Measurements from ENCODE around the gene DGKZ. TPM values are rescaled to one million over a fixed set of nuclear protein-coding genes. Genes with fewer than 3 reads are reported as not detected.

Gene DGKZ
- total RNA-seq, 1 donor from 2014 or later, result 12.5 TPM

DNA sequence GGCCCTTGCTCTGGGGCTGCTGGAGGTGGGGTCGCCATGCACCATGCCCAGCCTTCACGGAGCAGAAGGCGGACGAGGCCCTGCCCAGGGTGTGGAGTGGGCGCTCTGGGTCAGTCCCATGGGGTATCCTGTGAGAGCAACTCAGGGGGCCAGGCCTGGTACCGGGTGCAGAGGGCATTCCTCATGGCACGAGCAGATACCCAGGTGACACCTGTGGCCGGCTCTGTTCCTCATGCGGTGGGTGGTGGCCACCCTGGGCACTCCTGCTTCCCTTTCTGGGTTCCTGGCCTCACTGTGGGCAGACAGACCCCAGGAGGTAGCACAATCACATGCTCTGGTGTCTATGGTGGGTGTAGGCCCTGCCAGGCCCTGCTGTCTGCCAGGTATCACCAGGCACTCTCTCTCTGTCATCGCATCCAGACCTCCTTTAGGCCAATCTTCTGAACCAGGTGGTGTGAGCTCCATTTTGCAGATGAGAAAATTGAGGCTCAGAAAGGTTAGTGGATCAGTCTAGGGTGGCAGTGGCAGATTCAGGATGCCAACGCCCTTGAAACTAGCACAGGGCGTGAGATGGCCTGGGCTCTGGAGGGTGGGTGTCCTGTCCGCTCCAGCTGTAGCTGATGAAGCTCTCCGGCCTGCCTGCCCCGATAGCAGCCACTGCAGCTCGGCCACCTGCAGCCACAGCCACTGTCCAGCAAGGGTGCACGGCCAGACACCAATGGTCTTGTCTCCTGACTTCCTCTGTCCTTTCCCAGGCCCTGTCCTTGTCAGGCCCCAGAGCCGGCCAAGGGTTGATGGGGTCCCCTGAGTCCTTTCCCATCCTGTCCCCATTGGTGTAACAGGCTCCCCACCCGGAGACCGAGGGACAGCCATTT, 15.1 kb downstream of the DGKZ start:
- Histone ChIP-seq H3K4me3 (no peak overlapping the region), H3K4me1 (peaks cover 38% of the 10 kb centered on the region), H3K79me2 (ENCODE audit: low read depth) (peaks cover 50% of the 10 kb centered on the region), H3K9ac (no peak overlapping the region), H3K27ac (peak overlapping the region; percentile 67), H4K20me1 (ENCODE audit: low read depth) (peaks cover 68% of the 10 kb centered on the region), H3K27me3 (no peaks in the 10 kb centered on the region), H3F3A (ENCODE audit: low read depth) (peaks cover 4% of the 10 kb centered on the region), H3K9me3 (ENCODE audit: low read depth) (no peaks in the 10 kb centered on the region), H3K36me3 (no peaks in the 10 kb centered on the region), H3K4me2 (no peak overlapping the region), H2AFZ (replicated peaks) (no peak overlapping the region)
- no peaks in the 10 kb centered on the region for H3K36me3 Mint-ChIP-seq
- H3K4me3 Mint-ChIP-seq, result peak overlapping the region; percentile 73
- H3K4me1 Mint-ChIP-seq, result peaks cover 38% of the 10 kb centered on the region
- no peaks in the 10 kb centered on the region for H3K9me3 Mint-ChIP-seq
- DNase-seq (ENCODE audit: low spot score), result no peak
- H3K27ac Mint-ChIP-seq, result peak overlapping the region; percentile 92
- peaks cover 5% of the 10 kb centered on the region for H3K27me3 Mint-ChIP-seq (ENCODE audit: insufficient read depth, low read depth)
- TF ChIP-seq, protein P1, sequence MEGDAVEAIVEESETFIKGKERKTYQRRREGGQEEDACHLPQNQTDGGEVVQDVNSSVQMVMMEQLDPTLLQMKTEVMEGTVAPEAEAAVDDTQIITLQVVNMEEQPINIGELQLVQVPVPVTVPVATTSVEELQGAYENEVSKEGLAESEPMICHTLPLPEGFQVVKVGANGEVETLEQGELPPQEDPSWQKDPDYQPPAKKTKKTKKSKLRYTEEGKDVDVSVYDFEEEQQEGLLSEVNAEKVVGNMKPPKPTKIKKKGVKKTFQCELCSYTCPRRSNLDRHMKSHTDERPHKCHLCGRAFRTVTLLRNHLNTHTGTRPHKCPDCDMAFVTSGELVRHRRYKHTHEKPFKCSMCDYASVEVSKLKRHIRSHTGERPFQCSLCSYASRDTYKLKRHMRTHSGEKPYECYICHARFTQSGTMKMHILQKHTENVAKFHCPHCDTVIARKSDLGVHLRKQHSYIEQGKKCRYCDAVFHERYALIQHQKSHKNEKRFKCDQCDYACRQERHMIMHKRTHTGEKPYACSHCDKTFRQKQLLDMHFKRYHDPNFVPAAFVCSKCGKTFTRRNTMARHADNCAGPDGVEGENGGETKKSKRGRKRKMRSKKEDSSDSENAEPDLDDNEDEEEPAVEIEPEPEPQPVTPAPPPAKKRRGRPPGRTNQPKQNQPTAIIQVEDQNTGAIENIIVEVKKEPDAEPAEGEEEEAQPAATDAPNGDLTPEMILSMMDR (IDR thresholded peaks at IDR 0.05), result no peak
- no peak for TF ChIP-seq EZH2 (IDR thresholded peaks at IDR 0.05)
- no peak for TF ChIP-seq EZH2phosphoT487 (IDR thresholded peaks at IDR 0.05)

DNA sequence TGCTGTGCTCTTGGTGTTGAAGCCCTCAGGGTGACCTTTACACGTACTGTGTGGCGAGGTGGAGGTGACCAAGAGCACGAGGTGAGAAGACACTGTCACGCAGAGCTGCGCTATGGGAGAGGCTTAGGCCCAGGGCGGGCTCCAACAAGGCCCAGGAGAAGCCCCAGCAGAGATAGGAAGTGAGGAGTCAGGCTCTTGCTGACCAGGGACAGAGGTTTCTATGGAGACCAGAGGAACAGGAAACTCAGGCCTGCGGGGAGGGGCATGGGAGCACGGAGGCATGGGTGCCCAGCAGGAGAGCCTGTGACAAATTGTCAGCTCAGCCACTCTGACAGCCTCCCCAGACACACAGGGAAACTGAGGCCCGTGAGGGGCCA, 15.8 kb downstream of the DGKZ start:
- H3K4me2 ChIP-seq, result no peak overlapping the region

DNA sequence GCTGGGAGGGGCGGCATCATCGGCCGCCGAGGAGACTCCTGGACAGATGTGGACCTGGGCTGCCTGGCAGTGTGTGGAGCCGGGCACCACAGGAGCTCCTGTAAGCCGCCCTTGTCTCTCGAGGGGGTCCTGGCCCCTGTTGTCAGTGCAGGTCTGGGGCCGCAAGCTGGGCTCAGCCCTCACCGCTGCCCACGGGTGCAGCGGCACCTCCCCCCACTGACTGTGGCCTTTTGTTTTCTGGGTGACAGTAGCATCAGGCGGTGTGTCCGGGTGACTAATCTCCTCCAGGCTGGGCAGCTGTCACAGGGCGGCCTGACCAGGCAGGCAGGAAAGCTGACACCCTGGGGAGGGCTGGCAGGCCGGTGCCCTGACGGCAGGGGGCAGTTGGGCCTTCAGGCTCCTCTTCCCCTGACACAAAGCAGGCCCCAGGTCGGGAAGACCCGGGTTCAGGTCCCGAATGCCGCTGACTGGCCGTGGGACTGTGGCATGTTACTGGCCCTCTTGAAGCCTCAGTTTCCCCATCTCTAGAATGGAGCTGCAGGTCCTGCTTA, 16.3 kb downstream of the DGKZ start:
- no peak overlapping the region for H2AFZ ChIP-seq (replicated peaks)
- no peak overlapping the region for H3K4me3 ChIP-seq
- H3K9ac ChIP-seq, result no peak overlapping the region
- no peaks in the 10 kb centered on the region for H3K9me3 Mint-ChIP-seq
- no peak for DNase-seq (ENCODE audit: low spot score)
- peak overlapping the region; percentile 46 for H3K27ac Mint-ChIP-seq
- peaks cover 43% of the 10 kb centered on the region for H3K4me1 Mint-ChIP-seq
- no peaks in the 10 kb centered on the region for H3K9me3 ChIP-seq (ENCODE audit: low read depth)
- no peak overlapping the region for H3K4me2 ChIP-seq
- peaks cover 7% of the 10 kb centered on the region for H3K27me3 Mint-ChIP-seq (ENCODE audit: insufficient read depth, low read depth)
- H3K27ac ChIP-seq, result no peak overlapping the region
- peaks cover 40% of the 10 kb centered on the region for H3K79me2 ChIP-seq (ENCODE audit: low read depth)
- H3K36me3 ChIP-seq, result no peaks in the 10 kb centered on the region
- peaks cover 64% of the 10 kb centered on the region for H4K20me1 ChIP-seq (ENCODE audit: low read depth)
- no peaks in the 10 kb centered on the region for H3K27me3 ChIP-seq
- H3K4me3 Mint-ChIP-seq, result no peak overlapping the region
- H3F3A ChIP-seq (ENCODE audit: low read depth), result peaks cover 4% of the 10 kb centered on the region
- TF ChIP-seq EZH2 (IDR thresholded peaks at IDR 0.05), result no peak
- TF ChIP-seq, protein P1 (IDR thresholded peaks at IDR 0.05), result no peak
- TF ChIP-seq EZH2phosphoT487 (IDR thresholded peaks at IDR 0.05), result no peak
- H3K36me3 Mint-ChIP-seq, result no peaks in the 10 kb centered on the region
- H3K4me1 ChIP-seq, result peaks cover 34% of the 10 kb centered on the region

More for the DNA sequence above, 15.8 kb downstream of the DGKZ start:
- Mint-ChIP-seq H3K9me3 (no peaks in the 10 kb centered on the region), H3K27ac (peak overlapping the region; percentile 92), H3K4me1 (peaks cover 38% of the 10 kb centered on the region), H3K36me3 (no peaks in the 10 kb centered on the region), H3K4me3 (peak overlapping the region; percentile 73), H3K27me3 (ENCODE audit: insufficient read depth, low read depth) (peaks cover 5% of the 10 kb centered on the region)
- Histone ChIP-seq H3K79me2 (ENCODE audit: low read depth) (peaks cover 45% of the 10 kb centered on the region), H3K9me3 (ENCODE audit: low read depth) (no peaks in the 10 kb centered on the region), H3K9ac (no peak overlapping the region), H4K20me1 (ENCODE audit: low read depth) (peaks cover 63% of the 10 kb centered on the region), H3K4me1 (peaks cover 34% of the 10 kb centered on the region), H3K4me3 (no peak overlapping the region), H3K27me3 (no peaks in the 10 kb centered on the region), H3K36me3 (no peaks in the 10 kb centered on the region), H2AFZ (replicated peaks) (no peak overlapping the region), H3F3A (ENCODE audit: low read depth) (peaks cover 4% of the 10 kb centered on the region), H3K27ac (no peak overlapping the region)
- TF ChIP-seq, protein P1 (IDR thresholded peaks at IDR 0.05), result no peak
- TF ChIP-seq EZH2 (IDR thresholded peaks at IDR 0.05), result no peak
- TF ChIP-seq EZH2phosphoT487 (IDR thresholded peaks at IDR 0.05), result no peak
- DNase-seq (ENCODE audit: low spot score), result no peak

Measured in neural progenitor cell (in vitro differentiated cells).